MM.1S (cell line): ENCODE data around the gene NR1H3.

Source experiments
- EZH2 ChIP-seq: fragments of 300-600 bp; sonication (generic); optimal IDR thresholded peaks from 2 replicates; pipeline ENCODE3; 2017; ENCODE audit warnings: low read depth, mild to moderate bottlenecking, antibody characterized with exemption, low read length, mixed read lengths
- EZH2phosphoT487 ChIP-seq: fragments of 300-600 bp; sonication (generic); IDR thresholded peaks from 2 replicates; pipeline ENCODE4 v1.6.1; 2018; ENCODE audit warnings: antibody characterized with exemption, low read length
- TF ChIP-seq, protein P1 (sequence below): fragments of 300-600 bp; sonication (generic); IDR thresholded peaks from 2 replicates; pipeline ENCODE4 v1.5.1; 2016; ENCODE audit warnings: antibody characterized with exemption, low read length, mixed read lengths

DNA sequence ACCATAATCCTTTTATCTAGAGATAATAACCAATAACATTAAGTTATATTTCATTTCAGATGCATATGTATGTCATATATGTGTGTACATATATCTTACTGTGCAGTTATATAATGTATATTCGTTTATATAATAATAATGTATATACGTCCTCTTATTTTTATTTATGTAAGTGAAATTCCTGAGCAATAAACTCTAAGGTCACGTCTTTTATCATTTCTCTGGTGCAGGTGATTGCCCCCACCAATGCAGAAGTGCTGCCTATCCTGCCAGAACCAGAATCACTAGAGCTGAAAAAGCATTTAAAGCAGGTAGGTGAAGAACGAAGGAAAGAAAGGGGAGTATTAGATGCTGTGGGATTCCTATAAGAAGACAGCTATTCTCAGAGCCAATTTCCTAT, 21.0 kb downstream of the NR1H3 start:
- TF ChIP-seq, protein P1, sequence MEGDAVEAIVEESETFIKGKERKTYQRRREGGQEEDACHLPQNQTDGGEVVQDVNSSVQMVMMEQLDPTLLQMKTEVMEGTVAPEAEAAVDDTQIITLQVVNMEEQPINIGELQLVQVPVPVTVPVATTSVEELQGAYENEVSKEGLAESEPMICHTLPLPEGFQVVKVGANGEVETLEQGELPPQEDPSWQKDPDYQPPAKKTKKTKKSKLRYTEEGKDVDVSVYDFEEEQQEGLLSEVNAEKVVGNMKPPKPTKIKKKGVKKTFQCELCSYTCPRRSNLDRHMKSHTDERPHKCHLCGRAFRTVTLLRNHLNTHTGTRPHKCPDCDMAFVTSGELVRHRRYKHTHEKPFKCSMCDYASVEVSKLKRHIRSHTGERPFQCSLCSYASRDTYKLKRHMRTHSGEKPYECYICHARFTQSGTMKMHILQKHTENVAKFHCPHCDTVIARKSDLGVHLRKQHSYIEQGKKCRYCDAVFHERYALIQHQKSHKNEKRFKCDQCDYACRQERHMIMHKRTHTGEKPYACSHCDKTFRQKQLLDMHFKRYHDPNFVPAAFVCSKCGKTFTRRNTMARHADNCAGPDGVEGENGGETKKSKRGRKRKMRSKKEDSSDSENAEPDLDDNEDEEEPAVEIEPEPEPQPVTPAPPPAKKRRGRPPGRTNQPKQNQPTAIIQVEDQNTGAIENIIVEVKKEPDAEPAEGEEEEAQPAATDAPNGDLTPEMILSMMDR = no peak
- TF ChIP-seq EZH2 (no peak), EZH2phosphoT487 (no peak)
